NCI-H1930 (cell line): ENCODE results near the gene ZBTB24.

Experiments used
- DNase-seq, 2 experiments: peaks; one replicate each; lab custom pipeline; 2025; lab: John Stamatoyannopoulos, UW

ZBTB24 gene

GRCh38 chr6:109449795-109450673, 33.0 kb downstream of the ZBTB24 start:
- DNase-seq = no peak

GRCh38 chr6:109449064-109449794, 33.8 kb downstream of the ZBTB24 start:
- DNase-seq = no peak

GRCh38 chr6:109448615-109449014, 34.4 kb downstream of the ZBTB24 start:
- no peak for DNase-seq

- no peak for DNase-seq
Observed at GRCh38 chr6:109447878-109448555, 35.0 kb downstream of the ZBTB24 start.

DNA sequence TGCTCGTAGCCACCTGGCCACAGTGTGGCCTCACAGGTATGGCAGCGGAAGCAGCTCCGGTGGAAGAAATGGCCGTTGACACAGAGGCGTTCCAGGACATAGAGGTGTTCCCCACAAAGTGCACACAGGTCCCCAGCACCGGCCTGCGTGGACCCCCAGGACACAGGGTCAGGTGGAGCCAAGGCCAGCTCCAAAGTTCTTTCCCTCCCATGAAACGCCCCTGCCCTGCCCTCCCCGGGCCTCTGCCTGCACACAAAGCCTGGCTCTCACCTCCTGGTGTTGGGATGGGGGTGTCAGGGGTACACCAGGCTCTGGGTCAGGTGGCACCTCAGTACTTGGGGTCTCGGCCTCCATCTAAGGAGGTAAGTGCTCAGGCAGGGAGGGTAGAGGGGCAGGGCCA, 35.9 kb downstream of the ZBTB24 start:
- DNase-seq = no peak

DNA sequence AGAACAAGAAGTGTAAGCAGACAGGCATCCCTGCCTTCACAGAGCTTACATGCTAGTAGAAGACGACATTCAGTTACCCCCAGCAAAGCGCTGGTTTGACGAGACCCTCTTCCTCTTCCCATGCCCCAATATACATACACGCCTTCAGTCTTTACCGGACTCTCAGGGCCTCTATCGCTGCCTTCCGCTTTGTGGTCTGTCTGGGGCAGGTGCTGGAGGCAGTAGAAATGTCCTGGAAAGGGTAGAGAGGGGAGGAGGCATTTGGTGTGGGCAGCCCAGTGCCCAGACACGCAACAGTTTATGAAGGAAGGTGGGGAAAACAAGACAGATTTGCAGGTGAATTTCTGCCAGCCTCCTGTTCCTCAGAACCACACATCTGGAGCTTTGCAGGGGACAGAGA, 36.5 kb downstream of the ZBTB24 start:
- no peak for DNase-seq

GRCh38 chr6:109446072-109446471, 36.9 kb downstream of the ZBTB24 start:
- no peak for DNase-seq

- DNase-seq = no peak
Observed at GRCh38 chr6:109445382-109445781, 37.6 kb downstream of the ZBTB24 start.

DNA sequence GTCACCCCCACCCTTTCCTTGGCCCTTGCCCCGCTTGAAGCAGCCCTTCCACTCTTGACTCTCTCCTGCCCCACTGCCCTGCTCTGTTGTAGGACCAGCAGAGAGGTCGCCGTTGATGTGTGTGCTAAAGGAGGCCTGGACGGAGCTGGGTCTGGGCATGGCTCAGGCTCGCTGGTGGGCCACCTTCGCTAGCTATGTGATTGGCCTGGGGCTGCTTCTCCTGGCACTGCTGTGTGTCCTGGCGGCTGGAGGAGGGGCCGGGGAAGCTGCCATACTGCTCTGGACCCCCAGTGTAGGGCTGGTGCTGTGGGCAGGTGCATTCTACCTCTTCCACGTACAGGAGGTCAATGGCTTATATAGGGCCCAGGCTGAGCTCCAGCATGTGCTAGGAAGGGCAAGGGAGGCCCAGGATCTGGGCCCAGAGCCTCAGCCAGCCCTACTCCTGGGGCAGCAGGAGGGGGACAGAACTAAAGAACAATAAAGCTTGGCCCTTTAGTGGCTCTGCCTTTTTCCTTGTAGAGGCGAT, 39.5 kb downstream of the ZBTB24 start:
- no peak for DNase-seq

- DNase-seq = no peak
Observed at GRCh38 chr6:109442393-109442924, 40.6 kb downstream of the ZBTB24 start.

- DNase-seq = no peak
Observed at GRCh38 chr6:109441069-109441816, 41.8 kb downstream of the ZBTB24 start.

DNA sequence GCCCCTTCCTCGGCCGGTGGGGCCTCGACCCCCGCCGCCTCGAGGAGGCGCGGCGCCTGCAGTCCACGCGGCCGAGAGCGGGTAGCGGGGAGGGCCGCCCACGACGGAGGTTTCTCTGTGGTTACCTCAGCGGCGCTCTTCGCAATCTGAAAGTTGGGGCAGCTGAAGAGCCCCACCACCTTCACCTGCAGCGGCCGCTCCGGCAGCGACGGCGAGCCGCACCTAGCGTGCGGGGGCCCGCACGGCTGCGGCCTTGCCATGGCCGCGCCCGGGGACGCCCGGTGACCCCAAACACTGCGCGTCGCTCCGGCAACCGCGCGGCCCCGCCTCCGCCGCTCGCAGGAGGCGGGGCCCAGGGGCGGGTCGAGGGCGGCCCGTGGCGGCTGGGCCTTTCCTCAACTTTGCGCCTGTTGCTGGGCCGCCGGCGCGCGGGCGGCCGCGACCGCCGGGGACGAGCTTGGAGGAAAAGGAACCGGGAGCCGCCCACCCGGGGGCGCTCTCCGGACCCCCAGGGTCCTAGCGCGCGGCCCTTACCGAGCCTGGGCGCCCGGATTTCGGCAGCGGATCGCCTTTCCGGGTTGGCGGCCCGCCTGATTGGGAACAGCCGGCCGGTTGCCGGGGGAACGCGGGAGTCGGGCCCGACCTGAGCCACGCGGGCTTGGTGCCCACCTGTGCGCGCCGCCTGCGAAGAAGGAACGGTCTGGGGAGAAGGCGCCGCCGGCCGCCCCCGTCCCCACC, 42.5 kb downstream of the ZBTB24 start, which contains the start of the genes PPIL6 and SMPD2:
PPIL6 (minus strand) TSS at position 298 of the 738 bp plus-strand sequence; CDS start at position 260, 38 bp downstream.
SMPD2 (plus strand) TSS at position 394 of the 738 bp plus-strand sequence. CDS start 398 bp downstream, outside the sequence.
- peak; percentile 84 to 94 for DNase-seq

- DNase-seq = no peak
Observed at GRCh38 chr6:109436041-109436440, 47.0 kb downstream of the ZBTB24 start.

GRCh38 chr6:109434456-109434855, 48.6 kb downstream of the ZBTB24 start:
- no peak for DNase-seq

DNA sequence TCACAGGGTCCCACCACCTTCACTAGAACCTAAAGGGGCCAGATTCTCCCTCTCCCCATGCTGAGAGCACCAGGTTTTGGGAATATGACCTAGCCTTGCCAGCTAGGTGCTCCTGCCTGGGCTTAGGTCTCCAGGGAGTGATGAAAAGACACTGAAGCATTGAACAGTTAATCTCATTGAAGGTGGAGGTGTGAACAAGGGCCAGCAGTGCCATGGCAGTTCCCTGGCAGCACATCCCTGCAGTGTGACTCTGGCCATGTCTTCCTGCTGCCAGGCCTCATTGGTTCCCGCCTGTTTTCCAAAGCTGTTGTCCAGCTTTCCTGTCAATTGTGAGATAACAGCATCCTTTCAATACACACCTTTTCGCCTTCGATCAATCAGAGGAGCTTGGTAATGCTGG, 53.5 kb downstream of the ZBTB24 start:
- DNase-seq = no peak

- no peak for DNase-seq
Observed at GRCh38 chr6:109428889-109429477, 54.0 kb downstream of the ZBTB24 start.

DNA sequence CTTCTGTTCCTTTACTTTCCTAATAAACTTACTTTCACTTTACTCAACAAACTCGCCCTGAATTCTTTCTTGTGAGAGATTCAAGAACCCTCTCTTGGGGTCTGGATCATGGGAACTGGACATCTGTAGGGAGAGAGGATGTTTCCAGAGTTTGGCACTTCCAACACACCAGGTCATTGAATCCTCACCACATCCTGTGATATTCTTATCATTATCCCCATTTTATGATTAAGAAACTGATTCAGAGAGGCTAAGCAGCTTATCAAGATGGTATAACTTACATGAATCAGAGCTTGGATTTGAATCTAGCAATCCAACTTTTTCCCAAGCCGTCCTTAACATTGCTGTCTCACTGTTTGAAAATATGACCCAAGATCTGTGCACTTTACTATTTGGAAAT, 58.1 kb downstream of the ZBTB24 start:
- DNase-seq = no peak

GRCh38 chr6:109421184-109421583, 61.8 kb downstream of the ZBTB24 start:
- no peak for DNase-seq

- no peak for DNase-seq
Observed at GRCh38 chr6:109420751-109421150, 62.3 kb downstream of the ZBTB24 start.

- no peak for DNase-seq
Observed at GRCh38 chr6:109417646-109418045, 65.4 kb downstream of the ZBTB24 start.
